Activated naive CD4-positive, alpha-beta T cell treated with Interleukin-2 at 50 U/mL for 16 hours (primary cell): ENCODE data around the gene AAGAB.
"Not testable (repeated sequence)": the region's sequence is repeated elsewhere in the genome, so short reads cannot be mapped to it uniquely, and the experiment has no call there.

Experiments used
- DNase-seq: peaks from one replicate; pipeline ENCODE4 v3.0.0-alpha.2; 2020

AAGAB gene

DNA sequence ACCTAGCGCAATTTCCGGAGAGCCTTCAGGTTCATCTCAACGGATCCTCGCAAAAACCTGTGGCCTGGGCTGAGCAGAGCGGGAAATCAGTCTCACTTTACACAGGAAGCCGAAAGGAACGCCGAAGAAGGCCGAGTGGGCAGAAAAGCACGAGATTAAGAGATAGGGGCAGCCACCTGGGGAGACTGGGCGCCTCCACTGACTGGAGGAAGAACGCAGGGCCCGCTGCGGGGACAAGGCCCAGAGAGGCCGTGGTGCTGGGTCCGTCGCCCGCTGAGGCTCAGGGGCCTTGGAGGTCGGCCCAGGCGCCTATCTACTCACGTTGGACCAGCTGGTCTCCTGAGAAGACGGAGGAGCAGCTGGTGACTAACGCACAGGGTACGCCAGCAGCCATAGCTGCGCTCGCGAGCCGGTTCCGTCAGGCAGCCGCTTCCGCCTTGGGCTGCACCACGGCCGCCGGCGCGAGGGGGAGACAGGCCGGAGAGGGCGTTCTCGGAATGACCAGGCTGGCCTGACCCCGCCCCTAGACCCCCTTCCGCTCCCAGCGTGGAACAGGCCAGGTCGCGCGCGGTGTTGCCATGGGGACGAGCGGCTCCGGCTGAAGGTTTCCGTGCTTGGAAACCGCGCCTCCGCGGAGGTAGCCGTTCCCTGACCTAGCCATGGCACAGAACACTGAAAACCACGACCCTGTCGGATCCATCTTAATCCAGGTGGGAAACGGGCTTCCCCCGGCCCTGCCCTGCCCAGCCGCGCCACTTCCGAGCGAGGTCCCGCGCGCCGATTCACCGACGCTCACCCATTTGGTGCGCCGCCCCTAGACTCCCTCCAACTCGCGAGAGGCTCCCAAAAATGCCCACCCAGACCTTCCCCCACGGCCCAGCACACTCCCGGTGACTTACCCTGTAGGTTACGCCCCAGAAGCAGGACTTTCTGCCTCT is at the start of gene AAGAB, which contains the start of gene IQCH:
AAGAB (minus strand) TSS at position 424 of the 938 bp plus-strand sequence; CDS start at position 394, 30 bp downstream.
IQCH (plus strand) TSS at position 549 of the 938 bp plus-strand sequence; CDS start at position 660, 111 bp downstream.
- DNase-seq, result peak; percentile 98

DNA sequence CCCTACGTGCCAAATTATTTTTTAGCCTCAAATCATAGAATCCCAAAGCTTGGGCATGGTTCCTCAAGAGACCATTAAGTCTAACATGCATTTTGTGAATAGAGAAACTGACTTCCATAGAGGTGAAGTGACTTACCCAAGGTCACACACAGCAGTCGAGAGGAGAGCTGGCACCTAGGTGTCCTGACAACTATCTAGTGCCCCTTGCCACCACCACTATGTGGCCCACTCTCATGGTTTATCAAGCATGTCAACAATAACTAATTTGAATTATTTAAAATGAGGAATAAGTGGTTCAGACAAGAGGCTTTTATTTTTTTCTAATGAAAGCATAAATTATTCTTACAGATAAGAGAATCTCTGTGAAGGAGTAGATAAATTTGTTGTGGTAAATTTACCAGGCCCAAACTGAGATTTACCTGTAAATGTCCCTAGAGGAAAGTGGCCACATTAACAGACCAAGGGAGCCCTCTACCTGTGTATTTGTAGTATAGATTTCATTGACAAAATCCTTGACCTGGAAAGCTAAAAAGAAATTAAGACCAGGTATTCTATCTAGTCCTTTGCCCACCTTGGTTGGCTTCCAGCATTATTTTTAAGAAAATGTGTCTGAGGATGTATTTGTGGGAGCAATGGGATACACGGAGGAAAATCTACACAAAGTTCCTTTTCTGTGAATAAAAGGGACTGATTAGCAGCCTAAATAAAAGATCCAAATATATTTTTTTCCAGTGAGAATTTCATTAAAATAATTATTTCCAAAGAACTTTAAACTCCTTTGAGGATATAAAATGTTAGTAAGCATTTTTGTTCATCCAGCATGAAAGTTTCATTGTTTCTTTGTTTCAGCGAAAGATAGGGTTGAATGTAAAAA is 49.3 kb upstream of the AAGAB start:
- no peak for DNase-seq

GRCh38 chr15:67300266-67301025 is 46.0 kb upstream of the AAGAB start:
- DNase-seq, result no peak

- no peak for DNase-seq
These were observed 42.2 kb upstream of the AAGAB start for GRCh38 chr15:67296684-67297083.

DNA sequence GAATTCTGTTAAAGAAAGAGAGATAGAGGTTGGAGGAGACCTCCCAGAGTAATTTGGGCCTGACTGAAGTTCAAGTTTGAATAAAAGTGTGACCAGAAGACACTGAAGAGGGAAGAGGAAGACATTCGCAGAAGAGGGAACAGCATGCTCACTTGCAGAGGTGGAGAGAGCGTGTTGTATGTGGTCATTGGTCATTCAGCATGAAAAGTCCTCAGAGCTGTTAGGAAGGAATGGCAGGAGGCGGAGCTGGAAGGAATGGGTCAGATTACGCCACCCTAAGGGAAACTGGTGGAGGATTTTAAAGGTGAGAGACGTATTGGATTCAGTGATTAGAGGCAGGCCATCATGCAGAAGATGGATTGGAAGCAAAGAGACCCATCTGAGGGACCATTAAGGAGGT is 41.7 kb upstream of the AAGAB start:
- DNase-seq, result no peak

GRCh38 chr15:67290319-67290718 is 35.9 kb upstream of the AAGAB start:
- no peak for DNase-seq

- DNase-seq, result not testable (repeated sequence)
These were observed 31.9 kb upstream of the AAGAB start for GRCh38 chr15:67286400-67286799.

- DNase-seq, result not testable (repeated sequence)
These were observed 31.2 kb upstream of the AAGAB start for GRCh38 chr15:67285625-67286024.

DNA sequence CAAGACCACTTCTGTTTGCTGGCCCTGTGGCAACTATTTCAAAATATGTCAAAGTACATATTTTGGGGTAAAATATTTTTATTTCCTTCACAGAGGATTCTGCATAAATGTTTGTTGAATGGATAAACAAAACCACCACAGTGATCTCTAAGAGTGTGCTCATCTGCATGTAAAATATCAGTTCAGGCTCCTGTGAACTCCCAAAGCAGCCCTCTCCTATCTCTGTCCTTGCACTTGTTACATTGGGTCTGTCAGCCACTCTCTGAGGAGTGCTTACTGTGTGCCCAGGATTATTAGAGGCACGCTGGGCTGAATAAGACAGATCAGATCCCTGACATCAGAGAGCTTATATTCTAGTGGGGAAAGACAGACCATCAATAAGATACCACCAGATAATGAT is 27.3 kb upstream of the AAGAB start:
- DNase-seq, result no peak

DNA sequence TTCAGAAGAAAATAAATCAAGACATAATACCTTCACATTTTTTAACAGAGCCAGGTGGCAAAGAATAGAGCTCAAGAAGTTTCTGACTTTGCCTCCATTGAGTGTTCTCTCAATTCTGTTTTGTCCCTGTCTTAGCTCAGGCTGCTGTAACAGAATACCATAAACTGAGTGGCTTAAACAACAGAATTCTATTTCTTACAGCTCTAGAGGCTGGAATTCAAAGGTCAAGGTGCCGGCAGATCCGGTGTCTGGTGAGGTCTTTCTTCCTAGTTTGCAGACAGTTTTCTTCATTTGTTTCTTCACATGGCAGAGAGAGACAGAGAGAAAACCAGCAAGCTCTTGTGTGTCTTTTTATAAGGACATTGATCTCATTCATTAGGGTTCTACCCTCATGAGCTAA is 25.8 kb upstream of the AAGAB start:
- no peak for DNase-seq

- no peak for DNase-seq
These were observed 22.2 kb upstream of the AAGAB start for GRCh38 chr15:67276666-67277065.

- no peak for DNase-seq
These were observed 19.8 kb upstream of the AAGAB start for GRCh38 chr15:67274236-67274635.

- no peak for DNase-seq
These were observed 13.8 kb upstream of the AAGAB start for GRCh38 chr15:67267951-67268941.

GRCh38 chr15:67267440-67267839 is 13.0 kb upstream of the AAGAB start:
- no peak for DNase-seq

- no peak for DNase-seq
These were observed 12.4 kb upstream of the AAGAB start for GRCh38 chr15:67266870-67267269.

DNA sequence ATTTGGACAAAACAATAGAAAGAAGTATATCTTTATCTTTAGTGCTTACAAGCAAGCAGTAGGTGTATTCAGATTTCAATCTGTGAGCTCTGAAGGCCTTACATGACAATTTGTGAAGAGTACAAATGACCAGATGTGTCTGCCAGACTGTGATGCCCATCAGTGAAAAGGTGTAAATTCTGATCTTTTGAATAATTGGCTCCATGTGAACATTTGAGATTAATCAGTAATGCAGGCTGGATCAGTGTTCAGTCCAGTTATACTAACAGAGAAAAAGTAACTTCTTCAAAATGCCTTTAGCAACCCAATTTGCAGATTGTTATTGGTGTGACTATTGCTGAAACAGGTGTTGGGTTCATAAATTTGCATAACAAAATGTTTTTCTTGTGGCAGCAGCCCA is 5.3 kb upstream of the AAGAB start:
- DNase-seq, result no peak

DNA sequence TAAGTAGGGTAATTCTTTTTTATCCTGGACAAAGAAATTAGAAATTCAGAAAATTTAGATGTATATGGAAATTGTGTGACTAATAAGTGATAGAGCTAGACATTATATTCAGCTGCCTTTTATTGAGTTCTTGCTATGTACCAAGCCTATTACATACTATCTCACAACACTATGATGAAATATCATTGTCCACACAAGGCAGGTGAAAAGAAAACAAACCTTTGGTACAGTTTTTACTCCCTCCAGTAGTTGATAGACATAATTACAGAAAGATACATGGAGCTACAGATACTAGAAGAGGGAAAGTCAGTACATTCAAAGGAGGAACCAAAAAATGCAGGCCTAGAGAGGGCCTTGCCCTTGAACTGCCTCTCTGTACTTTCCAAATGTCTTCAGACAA is 4.9 kb upstream of the AAGAB start:
- no peak for DNase-seq

GRCh38 chr15:67258412-67258811 is 4.0 kb upstream of the AAGAB start:
- not testable (repeated sequence) for DNase-seq

DNA sequence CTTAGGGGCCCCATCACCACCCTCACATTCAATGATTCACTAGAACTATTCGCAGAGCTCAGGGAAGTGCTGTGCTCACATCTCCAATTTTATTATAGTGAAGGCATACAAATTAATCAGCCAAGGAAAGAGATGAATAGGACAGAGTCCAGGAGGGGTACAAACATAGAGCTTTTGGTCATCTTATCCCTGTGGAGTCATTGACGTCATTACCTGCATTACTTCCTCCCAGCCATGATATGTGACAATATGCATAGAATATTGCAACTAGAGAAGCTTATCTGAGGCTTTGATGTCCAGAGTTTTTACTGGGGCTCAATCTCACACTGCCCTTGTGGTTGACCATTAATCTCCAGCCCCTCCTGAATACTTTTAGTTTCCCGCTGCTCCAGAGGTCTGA is 1.6 kb upstream of the AAGAB start:
- DNase-seq, result no peak

DNA sequence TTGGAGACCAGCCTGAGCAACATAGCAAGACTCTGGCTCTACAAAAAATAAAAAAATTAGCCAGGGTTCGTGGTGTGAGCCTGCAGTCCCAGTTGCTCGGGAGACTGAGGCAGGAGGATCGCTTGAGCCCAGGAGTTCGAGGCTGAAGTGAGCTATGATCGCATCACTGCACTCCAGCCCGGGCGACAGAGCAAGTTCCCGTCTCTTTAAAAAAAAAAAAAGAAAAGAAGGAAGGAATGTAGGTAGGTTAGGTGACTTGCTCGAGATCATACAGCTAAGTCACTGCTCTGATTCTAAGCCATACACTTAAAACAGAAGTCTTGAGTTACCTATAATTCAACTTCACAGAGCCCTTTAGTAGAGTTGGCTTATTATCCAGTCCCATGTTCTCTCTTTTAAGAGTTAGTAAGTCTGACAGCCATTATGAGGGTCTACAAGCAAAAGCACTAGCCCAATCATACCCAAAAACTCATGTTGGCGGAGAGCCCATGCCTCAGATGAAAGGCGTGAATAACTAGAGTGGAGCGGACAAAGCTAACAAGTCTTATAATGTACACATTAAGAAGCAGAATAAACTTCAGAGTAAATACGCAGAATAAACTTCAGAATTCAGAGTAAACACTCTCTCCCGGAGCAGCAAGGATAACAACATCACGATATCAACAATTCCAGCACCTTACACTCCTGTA is 768 bp downstream of the AAGAB start:
- DNase-seq, result no peak

DNA sequence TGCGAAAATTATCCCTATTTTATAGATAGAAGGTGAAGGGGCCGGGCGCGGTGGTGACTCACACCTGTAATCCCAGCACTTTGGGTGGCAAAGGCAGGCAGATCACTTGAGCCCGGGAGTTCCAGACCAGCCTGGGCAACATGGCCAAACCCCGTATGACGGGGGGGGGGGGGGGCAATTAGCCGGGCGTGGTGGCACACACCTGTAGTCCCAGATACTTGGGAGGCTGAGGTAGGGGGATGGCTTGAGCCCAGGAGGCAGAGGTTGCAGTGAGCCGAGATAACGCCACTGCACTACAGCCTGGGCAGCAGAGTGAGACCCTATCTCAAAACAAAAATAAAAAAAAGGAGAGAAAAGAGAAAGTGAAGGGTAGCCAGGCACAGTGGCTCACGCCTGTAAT is 1.4 kb downstream of the AAGAB start:
- DNase-seq, result no peak
